ENCODE measurements around the gene FTH1. TPM values are rescaled to one million over a fixed set of nuclear protein-coding genes. Genes with fewer than 3 reads are reported as not detected.

FTH1 gene
- total RNA-seq, 1 experiment from 2014 or later: 3,345 TPM

DNA sequence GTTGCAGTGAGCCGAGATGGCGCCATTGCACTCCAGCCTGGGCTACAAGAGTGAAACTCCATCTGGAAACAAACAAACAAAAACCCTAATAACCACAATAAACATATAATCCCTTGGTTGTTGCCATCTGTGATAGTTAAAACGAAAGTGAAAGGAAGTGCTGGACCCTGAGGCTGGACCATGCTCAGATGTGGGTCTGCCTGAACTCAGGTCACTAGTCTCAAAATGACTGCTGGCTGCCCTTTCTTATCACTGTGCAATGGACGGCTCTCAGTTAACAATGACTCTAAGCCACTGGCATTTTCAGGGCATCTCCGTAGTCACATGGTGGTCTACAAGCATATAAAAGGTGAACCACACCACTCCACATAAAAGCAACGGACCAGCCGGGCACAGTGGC, 48.2 kb upstream of the FTH1 start:
- intact Hi-C loops (cut with micrococcal nuclease): no loop called here
- H3K27ac ChIP-seq (ENCODE audit: low read depth, low read length): no peak overlapping the region
- no peaks in the 10 kb centered on the region for H3K9me2 ChIP-seq (ENCODE audit: insufficient read depth)
- ChIA-PET CTCF (no interaction called here), POLR2A (no interaction called here), RAD21 (ENCODE audit: low non-redundant PET in 1 of 2, low total read pairs in 2 of 2, uncharacterized antibody in 2 of 2, unreplicated experiment in 2 of 2) (no interaction called here)
- no peak overlapping the region for H3K4me3 ChIP-seq (replicated peaks in 1 of 2; ENCODE audit: low read depth in 1 of 2, low read length in 2 of 2)
- H4K20me1 ChIP-seq (ENCODE audit: insufficient read depth): no peaks in the 10 kb centered on the region
- H3K9ac ChIP-seq (ENCODE audit: low read length): no peak overlapping the region
- no peaks in the 10 kb centered on the region for H3K79me2 ChIP-seq (ENCODE audit: insufficient read depth, low read length)
- H3K4me1 ChIP-seq (ENCODE audit: control insufficient read depth in 1 of 2, insufficient read depth in 2 of 2, low read length in 2 of 2): peaks cover 17 to 22% of the 10 kb centered on the region in 2 experiments
- H2AFZ ChIP-seq (ENCODE audit: low read depth, low read length, poor library complexity, severe bottlenecking): no peak overlapping the region
- no peaks in the 10 kb centered on the region for H3K9me3 ChIP-seq (ENCODE audit: control insufficient read depth in 1 of 2, insufficient read depth in 1 of 2, low read depth in 1 of 2, low read length in 2 of 2)
- DNase-seq (ENCODE audit: low read depth, low spot score) (no peak), ATAC-seq (no peak)
- no peak for TF ChIP-seq CEBPB (IDR thresholded peaks at IDR 0.05; ENCODE audit: low read depth)
- no peak for TF ChIP-seq SIN3A (IDR thresholded peaks at IDR 0.05; ENCODE audit: low read depth)
- TF ChIP-seq JUND (IDR thresholded peaks at IDR 0.05): no peak
- TF ChIP-seq, protein P1, sequence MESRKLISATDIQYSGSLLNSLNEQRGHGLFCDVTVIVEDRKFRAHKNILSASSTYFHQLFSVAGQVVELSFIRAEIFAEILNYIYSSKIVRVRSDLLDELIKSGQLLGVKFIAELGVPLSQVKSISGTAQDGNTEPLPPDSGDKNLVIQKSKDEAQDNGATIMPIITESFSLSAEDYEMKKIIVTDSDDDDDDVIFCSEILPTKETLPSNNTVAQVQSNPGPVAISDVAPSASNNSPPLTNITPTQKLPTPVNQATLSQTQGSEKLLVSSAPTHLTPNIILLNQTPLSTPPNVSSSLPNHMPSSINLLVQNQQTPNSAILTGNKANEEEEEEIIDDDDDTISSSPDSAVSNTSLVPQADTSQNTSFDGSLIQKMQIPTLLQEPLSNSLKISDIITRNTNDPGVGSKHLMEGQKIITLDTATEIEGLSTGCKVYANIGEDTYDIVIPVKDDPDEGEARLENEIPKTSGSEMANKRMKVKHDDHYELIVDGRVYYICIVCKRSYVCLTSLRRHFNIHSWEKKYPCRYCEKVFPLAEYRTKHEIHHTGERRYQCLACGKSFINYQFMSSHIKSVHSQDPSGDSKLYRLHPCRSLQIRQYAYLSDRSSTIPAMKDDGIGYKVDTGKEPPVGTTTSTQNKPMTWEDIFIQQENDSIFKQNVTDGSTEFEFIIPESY (IDR thresholded peaks at IDR 0.05; ENCODE audit: extremely low read depth, insufficient replicate concordance, low read length): no peak
- TF ChIP-seq CBX3 (IDR thresholded peaks at IDR 0.05; ENCODE audit: low read depth): no peak
- TF ChIP-seq, protein P2, sequence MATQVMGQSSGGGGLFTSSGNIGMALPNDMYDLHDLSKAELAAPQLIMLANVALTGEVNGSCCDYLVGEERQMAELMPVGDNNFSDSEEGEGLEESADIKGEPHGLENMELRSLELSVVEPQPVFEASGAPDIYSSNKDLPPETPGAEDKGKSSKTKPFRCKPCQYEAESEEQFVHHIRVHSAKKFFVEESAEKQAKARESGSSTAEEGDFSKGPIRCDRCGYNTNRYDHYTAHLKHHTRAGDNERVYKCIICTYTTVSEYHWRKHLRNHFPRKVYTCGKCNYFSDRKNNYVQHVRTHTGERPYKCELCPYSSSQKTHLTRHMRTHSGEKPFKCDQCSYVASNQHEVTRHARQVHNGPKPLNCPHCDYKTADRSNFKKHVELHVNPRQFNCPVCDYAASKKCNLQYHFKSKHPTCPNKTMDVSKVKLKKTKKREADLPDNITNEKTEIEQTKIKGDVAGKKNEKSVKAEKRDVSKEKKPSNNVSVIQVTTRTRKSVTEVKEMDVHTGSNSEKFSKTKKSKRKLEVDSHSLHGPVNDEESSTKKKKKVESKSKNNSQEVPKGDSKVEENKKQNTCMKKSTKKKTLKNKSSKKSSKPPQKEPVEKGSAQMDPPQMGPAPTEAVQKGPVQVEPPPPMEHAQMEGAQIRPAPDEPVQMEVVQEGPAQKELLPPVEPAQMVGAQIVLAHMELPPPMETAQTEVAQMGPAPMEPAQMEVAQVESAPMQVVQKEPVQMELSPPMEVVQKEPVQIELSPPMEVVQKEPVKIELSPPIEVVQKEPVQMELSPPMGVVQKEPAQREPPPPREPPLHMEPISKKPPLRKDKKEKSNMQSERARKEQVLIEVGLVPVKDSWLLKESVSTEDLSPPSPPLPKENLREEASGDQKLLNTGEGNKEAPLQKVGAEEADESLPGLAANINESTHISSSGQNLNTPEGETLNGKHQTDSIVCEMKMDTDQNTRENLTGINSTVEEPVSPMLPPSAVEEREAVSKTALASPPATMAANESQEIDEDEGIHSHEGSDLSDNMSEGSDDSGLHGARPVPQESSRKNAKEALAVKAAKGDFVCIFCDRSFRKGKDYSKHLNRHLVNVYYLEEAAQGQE (IDR thresholded peaks at IDR 0.05; ENCODE audit: low read depth): no peak
- TF ChIP-seq SP1 (IDR thresholded peaks at IDR 0.05; ENCODE audit: low read depth): no peak
- TF ChIP-seq EGR1 (IDR thresholded peaks at IDR 0.05; ENCODE audit: low read depth): no peak
- TF ChIP-seq ZNF274 (IDR thresholded peaks at IDR 0.05; ENCODE audit: low read depth, low read length): no peak
- TF ChIP-seq YY1 (IDR thresholded peaks at IDR 0.05; ENCODE audit: extremely low read depth, insufficient replicate concordance, low read depth, low read length): no peak
- no peak for TF ChIP-seq POLR2A (IDR thresholded peaks at IDR 0.05; ENCODE audit: borderline replicate concordance, extremely low read depth, insufficient read depth, insufficient read length)
- no peak overlapping the region for H3K4me2 ChIP-seq (ENCODE audit: low read length)
- H3K27me3 ChIP-seq (ENCODE audit: insufficient read depth, low read length): no peaks in the 10 kb centered on the region
- no TSS peak for BruUV-seq (replicated peaks)
- H3K36me3 ChIP-seq (ENCODE audit: control insufficient read depth in 1 of 2, insufficient read depth in 2 of 2, low read length in 2 of 2): no peaks in the 10 kb centered on the region
